ENCODE data around the gene CD59. TPM values are rescaled to one million over a fixed set of nuclear protein-coding genes. Genes with fewer than 3 reads are reported as not detected.

CD59 gene
- total RNA-seq, 1 donor from 2014 or later = 272 TPM

- Histone ChIP-seq H3K9me3 (no peaks in the 10 kb centered on the region), H3K36me3 (no peaks in the 10 kb centered on the region), H3K4me1 (peaks cover 31% of the 10 kb centered on the region), H3K4me3 (peak within 1 kb of the TSS; percentile 51 to 64), H3K27ac (peak within 1 kb of the TSS; percentile 75), H3K27me3 (no peaks in the 10 kb centered on the region)
- peak in 1 of 2 donors; percentile 93 for DNase-seq (ENCODE audit: extremely low spot score in 2 of 2)
- intact Hi-C loops (cut with DNase I) = loop anchor here (5.0 to 10.0 kb wide), 2 partner anchors 37 to 234 kb away; partner anchors contain the start of gene CD59
- TF ChIP-seq, protein P1, sequence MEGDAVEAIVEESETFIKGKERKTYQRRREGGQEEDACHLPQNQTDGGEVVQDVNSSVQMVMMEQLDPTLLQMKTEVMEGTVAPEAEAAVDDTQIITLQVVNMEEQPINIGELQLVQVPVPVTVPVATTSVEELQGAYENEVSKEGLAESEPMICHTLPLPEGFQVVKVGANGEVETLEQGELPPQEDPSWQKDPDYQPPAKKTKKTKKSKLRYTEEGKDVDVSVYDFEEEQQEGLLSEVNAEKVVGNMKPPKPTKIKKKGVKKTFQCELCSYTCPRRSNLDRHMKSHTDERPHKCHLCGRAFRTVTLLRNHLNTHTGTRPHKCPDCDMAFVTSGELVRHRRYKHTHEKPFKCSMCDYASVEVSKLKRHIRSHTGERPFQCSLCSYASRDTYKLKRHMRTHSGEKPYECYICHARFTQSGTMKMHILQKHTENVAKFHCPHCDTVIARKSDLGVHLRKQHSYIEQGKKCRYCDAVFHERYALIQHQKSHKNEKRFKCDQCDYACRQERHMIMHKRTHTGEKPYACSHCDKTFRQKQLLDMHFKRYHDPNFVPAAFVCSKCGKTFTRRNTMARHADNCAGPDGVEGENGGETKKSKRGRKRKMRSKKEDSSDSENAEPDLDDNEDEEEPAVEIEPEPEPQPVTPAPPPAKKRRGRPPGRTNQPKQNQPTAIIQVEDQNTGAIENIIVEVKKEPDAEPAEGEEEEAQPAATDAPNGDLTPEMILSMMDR (IDR thresholded peaks at IDR 0.05) = no peak
- peak in 1 of 2 donors; percentile 32 for TF ChIP-seq POLR2A (IDR thresholded peaks at IDR 0.05)
- TF ChIP-seq POLR2AphosphoS5 (IDR thresholded peaks at IDR 0.05; ENCODE audit: insufficient read depth in 1 of 2, low read depth in 1 of 2) = peak; percentile 83 to 86
Observed at GRCh38 chr11:33700502-33701271, 35.5 kb downstream of the CD59 start, which contains the start of gene C11orf91. Gene C11orf91, minus strand, starts transcription at chr11:33700826. Its CDS starts 86 bp downstream, at chr11:33700740.

DNA sequence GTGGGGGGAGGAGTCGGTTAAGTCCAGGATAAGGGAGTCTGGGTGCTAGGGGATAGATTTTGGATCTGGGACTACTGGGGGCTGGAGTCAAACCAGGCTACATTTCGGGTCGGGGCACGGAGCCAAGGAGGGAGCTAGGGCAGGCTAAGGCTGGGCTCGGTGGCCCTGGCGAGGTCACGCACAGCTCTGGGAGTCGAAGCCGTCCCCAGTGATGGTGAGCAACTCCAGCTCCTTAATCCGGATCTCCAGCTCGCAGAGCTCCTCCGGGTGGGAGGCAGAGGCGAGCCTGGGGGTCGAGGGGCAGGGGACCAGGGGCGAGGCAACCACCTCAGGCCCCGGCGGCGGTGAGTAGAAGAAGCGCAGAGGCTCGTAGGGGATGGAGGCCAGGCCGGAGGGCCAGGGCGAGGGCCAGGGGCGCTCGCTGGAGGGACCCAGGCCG, 36.1 kb downstream of the CD59 start:
- TF ChIP-seq POLR2AphosphoS5 (IDR thresholded peaks at IDR 0.05; ENCODE audit: insufficient read depth in 1 of 2, low read depth in 1 of 2) (no peak), POLR2A (IDR thresholded peaks at IDR 0.05) (no peak)
- TF ChIP-seq, protein P1 (IDR thresholded peaks at IDR 0.05) = no peak
- peak in 1 of 2 donors; percentile 88 for DNase-seq (ENCODE audit: extremely low spot score in 2 of 2)
- peaks cover 31% of the 10 kb centered on the region for H3K4me1 ChIP-seq

DNA sequence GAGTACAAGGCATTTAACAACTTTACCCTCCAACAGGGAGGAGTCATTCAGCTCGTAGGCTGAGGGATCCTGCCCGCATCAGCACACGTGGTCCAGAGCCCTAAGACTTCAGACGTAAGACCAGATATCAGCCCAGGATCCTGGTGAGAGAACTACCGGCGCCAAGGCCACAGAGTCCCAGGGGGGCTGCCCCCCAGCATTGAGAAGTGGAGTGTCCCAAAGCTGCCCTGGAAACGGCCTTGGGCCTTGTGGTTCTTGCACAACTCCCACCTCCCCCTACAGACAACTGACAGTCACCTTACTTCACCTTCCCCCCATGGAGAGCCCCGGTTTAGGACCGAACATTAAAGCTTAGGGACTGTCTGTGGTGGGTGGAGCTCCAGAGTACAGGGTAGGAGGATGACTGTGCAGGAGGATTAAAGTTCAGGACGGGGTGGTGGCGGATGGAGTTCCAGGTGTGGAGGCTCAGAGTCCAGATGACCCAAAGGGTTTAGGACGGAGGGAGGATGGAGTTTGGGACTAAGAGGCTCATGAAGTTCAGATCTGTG, 36.6 kb downstream of the CD59 start:
- H3K27ac ChIP-seq = peak overlapping the region; percentile 75
- no peaks in the 10 kb centered on the region for H3K9me3 ChIP-seq
- peaks cover 36% of the 10 kb centered on the region for H3K4me1 ChIP-seq
- peak in 1 of 2 donors; percentile 76 for DNase-seq (ENCODE audit: extremely low spot score in 2 of 2)
- intact Hi-C loops (cut with DNase I) = loop anchor here (1.0 to 10.0 kb wide), 3 partner anchors 38 to 442 kb away; partner anchors contain the start of genes CD59 and HIPK3
- peak overlapping the region in 1 of 2 donors; percentile 51 for H3K4me3 ChIP-seq
- no peak for TF ChIP-seq POLR2AphosphoS5 (IDR thresholded peaks at IDR 0.05; ENCODE audit: insufficient read depth in 1 of 2, low read depth in 1 of 2)
- TF ChIP-seq, protein P1 (IDR thresholded peaks at IDR 0.05) = no peak
- no peak for TF ChIP-seq POLR2A (IDR thresholded peaks at IDR 0.05)
- H3K27me3 ChIP-seq = no peaks in the 10 kb centered on the region
- H3K36me3 ChIP-seq = no peaks in the 10 kb centered on the region

More for the DNA sequence above, 36.1 kb downstream of the CD59 start:
- Histone ChIP-seq H3K4me3 (peak overlapping the region; percentile 51 to 64), H3K36me3 (no peaks in the 10 kb centered on the region), H3K9me3 (no peaks in the 10 kb centered on the region), H3K27ac (peak overlapping the region; percentile 75), H3K27me3 (no peaks in the 10 kb centered on the region)
- intact Hi-C loops (cut with DNase I) = loop anchor here (5.0 to 10.0 kb wide), 2 partner anchors 37 to 235 kb away; partner anchors contain the start of gene CD59

- no peak for TF ChIP-seq POLR2AphosphoS5 (IDR thresholded peaks at IDR 0.05; ENCODE audit: insufficient read depth in 1 of 2, low read depth in 1 of 2)
- no peak for TF ChIP-seq POLR2A (IDR thresholded peaks at IDR 0.05)
- TF ChIP-seq, protein P1 (IDR thresholded peaks at IDR 0.05) = no peak
- Histone ChIP-seq H3K36me3 (no peaks in the 10 kb centered on the region), H3K27me3 (no peaks in the 10 kb centered on the region), H3K4me3 (no peak overlapping the region), H3K4me1 (peaks cover 42% of the 10 kb centered on the region), H3K27ac (no peak overlapping the region), H3K9me3 (no peaks in the 10 kb centered on the region)
- intact Hi-C loops (cut with DNase I) = loop anchor here (1.0 kb wide), 1 partner anchor 442 kb away; the partner anchor contains the start of gene HIPK3
- DNase-seq (ENCODE audit: extremely low spot score in 2 of 2) = no peak
Observed at GRCh38 chr11:33698921-33699320, 37.3 kb downstream of the CD59 start.
